ENCODE data around the gene APBB1.

APBB1 gene

DNA sequence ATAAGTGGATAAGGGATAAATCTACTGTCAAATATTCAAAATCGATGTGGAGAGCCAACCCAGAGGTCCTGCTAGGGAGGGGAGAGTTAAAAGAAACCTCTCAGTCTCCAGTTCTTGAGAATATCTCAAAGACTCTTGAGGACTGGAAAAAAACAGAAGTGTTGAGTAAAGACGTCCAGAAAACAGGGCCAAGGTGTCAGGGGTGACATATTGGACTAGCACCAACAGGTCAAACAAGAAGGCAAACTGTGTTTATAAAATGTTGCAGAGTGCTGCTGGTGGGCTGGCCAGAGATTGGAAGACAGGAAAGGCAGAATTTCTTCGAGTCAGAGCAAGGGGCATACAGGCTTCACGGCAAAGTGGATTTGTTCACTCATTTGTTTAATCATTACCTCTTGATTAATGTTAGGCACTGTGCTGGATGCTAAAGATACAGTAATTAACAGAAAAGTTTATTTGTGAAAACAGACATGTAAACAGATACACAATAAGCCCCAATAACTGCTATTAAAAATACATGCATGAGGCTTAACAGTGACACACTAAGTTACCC lies 62.3 kb downstream of the APBB1 start:
- TF ChIP-seq, protein P1, sequence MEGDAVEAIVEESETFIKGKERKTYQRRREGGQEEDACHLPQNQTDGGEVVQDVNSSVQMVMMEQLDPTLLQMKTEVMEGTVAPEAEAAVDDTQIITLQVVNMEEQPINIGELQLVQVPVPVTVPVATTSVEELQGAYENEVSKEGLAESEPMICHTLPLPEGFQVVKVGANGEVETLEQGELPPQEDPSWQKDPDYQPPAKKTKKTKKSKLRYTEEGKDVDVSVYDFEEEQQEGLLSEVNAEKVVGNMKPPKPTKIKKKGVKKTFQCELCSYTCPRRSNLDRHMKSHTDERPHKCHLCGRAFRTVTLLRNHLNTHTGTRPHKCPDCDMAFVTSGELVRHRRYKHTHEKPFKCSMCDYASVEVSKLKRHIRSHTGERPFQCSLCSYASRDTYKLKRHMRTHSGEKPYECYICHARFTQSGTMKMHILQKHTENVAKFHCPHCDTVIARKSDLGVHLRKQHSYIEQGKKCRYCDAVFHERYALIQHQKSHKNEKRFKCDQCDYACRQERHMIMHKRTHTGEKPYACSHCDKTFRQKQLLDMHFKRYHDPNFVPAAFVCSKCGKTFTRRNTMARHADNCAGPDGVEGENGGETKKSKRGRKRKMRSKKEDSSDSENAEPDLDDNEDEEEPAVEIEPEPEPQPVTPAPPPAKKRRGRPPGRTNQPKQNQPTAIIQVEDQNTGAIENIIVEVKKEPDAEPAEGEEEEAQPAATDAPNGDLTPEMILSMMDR (conservative IDR thresholded peaks at IDR 0.05): no peak
- no peak for TF ChIP-seq ZFX (IDR thresholded peaks at IDR 0.05)
- H3K27ac ChIP-seq: no peak overlapping the region

DNA sequence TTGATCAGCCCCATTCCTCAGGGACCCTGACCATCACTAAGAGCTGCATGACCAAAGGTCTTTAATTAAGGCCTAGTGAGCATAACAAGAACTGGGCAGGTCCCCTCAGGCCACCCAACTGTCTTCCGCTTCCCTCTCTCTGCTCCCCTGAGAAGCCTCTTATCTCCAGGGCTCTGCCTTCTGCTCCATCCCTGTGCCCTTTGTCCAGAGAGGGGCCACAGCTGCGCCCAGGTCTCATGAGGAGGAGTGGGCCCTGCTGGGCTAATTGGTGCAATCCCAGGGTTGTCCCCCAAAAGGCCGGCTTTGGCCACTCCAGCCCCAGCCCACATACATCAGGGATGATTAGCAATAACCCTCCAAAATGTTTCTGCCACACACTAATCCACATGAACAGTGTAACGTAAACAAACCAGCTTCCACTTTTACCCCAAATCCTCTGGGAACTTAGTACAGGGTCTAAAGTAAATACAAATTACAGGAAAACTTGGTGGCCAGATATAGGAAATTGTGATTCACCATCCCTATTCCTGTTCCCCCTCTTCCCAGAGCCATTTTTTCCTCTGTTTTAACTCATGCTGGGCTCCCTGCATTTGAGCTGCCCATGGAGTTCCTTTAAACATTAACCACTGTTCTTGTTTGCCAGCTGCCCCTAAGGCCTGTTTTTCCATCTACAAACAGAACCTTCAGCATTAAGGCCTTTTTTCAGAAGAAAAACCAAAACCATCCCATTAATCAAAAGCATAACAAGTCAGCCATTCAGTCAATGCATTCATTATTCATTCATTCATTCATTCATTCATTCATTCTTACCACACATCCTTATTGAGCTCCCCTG lies 64.0 kb downstream of the APBB1 start:
- no peak overlapping the region for H3K27ac ChIP-seq
- TF ChIP-seq, protein P1 (conservative IDR thresholded peaks at IDR 0.05): no peak
- no peak for TF ChIP-seq ZFX (IDR thresholded peaks at IDR 0.05)

DNA sequence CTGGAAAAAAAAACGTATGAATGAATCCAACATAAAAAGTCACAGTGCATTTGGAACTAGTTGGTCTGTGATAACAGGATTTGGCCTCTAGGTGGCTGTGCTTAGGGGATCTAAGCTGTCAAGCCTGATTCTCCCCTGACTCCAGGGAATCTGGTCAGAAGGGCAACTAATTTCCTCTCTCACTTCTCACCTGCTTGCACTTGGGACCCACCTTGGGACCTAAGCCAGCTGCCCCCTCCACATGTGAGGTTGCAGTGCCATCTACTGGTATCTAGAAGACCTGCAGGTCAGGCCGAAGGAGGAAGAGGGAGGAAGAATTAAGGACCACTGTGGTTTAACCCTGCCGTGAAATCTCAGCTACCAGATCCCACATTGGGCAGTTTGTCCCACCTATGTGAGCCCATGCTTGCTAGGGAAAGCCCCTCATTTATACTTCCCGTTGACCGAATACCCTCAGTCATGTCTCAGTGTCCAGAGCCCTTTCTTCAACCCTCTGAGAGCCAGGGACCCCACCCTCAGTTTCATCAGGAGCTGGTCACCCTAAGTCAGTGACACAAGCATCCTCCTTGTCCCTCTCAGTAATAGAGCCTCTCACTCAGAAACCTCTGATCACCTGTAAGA lies 65.4 kb downstream of the APBB1 start:
- H3K27ac ChIP-seq: no peak overlapping the region
- TF ChIP-seq, protein P1 (conservative IDR thresholded peaks at IDR 0.05): peak; percentile 97
- TF ChIP-seq ZFX (IDR thresholded peaks at IDR 0.05): no peak

DNA sequence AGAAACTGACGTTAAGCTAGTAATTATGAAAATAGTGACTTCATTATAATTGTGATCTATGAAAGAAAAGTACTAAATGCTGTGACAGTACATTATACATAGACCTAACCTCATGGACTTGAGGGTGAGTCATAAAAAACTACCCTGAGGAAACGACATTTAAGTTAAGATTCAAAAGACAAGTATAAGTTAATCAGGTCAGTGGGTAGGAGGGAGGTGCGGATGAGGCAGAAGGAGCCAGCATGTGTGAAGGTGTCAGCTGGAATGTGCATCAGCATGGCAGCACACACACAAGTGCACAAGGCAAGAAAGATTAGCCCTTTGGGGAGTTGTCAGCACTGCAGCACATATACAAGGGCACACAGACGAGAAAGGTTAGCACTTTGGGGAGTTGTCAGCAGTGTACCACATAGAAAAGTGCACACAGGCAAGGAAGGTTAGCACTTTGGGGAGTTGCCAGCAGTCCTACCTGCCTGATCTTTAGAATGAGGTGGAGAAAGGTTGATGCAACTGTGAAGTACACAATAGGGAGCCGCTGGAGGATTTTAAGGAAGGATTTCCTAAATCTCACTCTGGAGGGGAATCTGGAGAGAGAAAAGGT lies 67.0 kb downstream of the APBB1 start:
- no peak overlapping the region for H3K27ac ChIP-seq
- TF ChIP-seq, protein P1 (conservative IDR thresholded peaks at IDR 0.05): no peak

DNA sequence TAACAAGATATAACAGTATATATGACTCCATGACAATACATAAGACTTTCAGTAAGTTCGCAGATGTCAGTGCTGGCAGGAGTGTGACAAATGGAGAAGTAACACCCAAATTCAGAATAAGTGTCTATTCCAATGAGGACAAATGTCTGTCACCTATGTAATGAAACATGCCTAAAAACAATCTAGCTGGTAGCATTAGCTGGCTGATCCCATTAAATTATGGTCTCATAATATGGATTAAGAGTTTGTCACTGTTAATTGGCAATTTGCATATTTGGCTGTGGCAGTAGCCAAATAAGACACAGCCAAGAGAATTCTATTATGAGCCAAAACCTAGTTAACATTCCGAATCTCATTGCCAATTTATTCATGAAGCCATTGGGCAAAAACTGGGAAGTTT lies 68.4 kb downstream of the APBB1 start:
- no peak for TF ChIP-seq ZFX (IDR thresholded peaks at IDR 0.05)
- TF ChIP-seq, protein P1 (conservative IDR thresholded peaks at IDR 0.05): no peak
- no peak overlapping the region for H3K27ac ChIP-seq

DNA sequence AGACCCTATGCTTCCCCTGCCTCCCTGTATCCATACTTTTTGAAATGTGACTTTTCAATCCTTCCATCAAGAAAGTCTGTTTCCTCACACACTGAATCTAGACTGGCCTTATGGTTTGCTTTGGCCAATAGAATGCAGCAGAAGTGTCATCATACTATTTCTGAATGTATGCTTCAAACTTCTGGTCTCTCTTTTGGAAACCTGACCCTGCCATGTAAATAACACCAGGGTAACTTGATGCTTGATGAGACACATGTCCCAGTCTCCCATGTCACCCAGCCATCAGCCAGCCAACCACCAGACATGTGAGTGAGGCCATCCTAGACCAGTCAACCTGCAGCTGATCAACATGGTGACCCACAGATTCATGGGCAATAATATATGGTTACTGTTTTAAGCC lies 68.9 kb downstream of the APBB1 start:
- no peak overlapping the region for H3K27ac ChIP-seq
- TF ChIP-seq ZFX (IDR thresholded peaks at IDR 0.05): no peak
- TF ChIP-seq, protein P1 (conservative IDR thresholded peaks at IDR 0.05): no peak

DNA sequence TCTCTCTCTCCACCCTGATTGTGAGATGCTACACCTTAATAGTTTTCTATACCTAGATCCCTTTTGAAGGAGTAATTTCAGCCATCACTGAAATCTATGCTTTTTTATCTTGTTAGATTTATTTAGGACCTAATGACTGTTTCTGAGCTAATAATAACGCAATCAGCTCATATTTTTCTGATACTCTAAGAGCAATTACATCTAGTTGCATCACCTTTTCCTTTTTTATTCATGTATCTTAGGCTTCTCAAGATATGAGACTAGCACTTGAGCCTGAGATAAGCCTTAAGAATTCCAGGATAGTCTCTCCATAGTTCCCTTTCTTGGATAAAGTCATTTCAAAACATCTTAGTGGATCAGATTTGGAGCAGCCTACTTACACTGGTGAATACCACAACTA lies 73.5 kb downstream of the APBB1 start:
- TF ChIP-seq, protein P1 (conservative IDR thresholded peaks at IDR 0.05): no peak
- TF ChIP-seq ZFX (IDR thresholded peaks at IDR 0.05): no peak
- no peak overlapping the region for H3K27ac ChIP-seq

Data from C4-2B (cell line).